Parathyroid adenoma (tissue), 2 donors: ENCODE results near the gene SIK3.

ENCODE experiments used
- H2AFZ ChIP-seq: fragments of 300-600 bp; sonication (generic); one replicate; pipeline ENCODE4 v1.7.0; 2017; ENCODE audit warnings: antibody characterized with exemption, mild to moderate bottlenecking
- H3K27ac ChIP-seq: fragments of 300-600 bp; sonication (generic); one replicate; pipeline ENCODE4 v1.7.0; 2017
- H3K27me3 ChIP-seq: fragments of 300-600 bp; sonication (generic); one replicate; pipeline ENCODE4 v1.7.0; 2017; ENCODE audit warnings: low read length; ENCODE audit not compliant: control insufficient read depth, insufficient read depth
- H3K36me3 ChIP-seq: fragments of 300-600 bp; sonication (generic); one replicate; pipeline ENCODE4 v1.7.0; 2017; ENCODE audit warnings: low read length; ENCODE audit not compliant: control insufficient read depth, insufficient read depth
- H3K4me1 ChIP-seq: fragments of 300-600 bp; sonication (generic); one replicate; pipeline ENCODE4 v1.7.0; 2017; ENCODE audit warnings: control low read depth
- H3K4me2 ChIP-seq: fragments of 300-600 bp; sonication (generic); one replicate; pipeline ENCODE4 v1.7.0; 2017; ENCODE audit warnings: low read length
- H3K4me3 ChIP-seq: fragments of 300-600 bp; sonication (generic); one replicate; pipeline ENCODE4 v1.7.0; 2017; ENCODE audit warnings: low read depth, low read length
- H3K79me2 ChIP-seq: fragments of 300-600 bp; sonication (generic); one replicate; pipeline ENCODE4 v1.7.0; 2017; ENCODE audit warnings: control low read depth
- H3K9ac ChIP-seq: fragments of 300-600 bp; sonication (generic); one replicate; pipeline ENCODE4 v1.7.0; 2017; ENCODE audit warnings: mild to moderate bottlenecking
- H3K9me3 ChIP-seq: fragments of 300-600 bp; sonication (generic); one replicate; pipeline ENCODE4 v1.7.0; 2017; ENCODE audit warnings: low read length; ENCODE audit not compliant: control insufficient read depth
- CTCF ChIP-seq: fragments of 300-600 bp; sonication (generic); IDR thresholded peaks from one replicate; pipeline ENCODE4 v1.7.0; 2017; ENCODE audit warnings: antibody characterized with exemption, mild to moderate bottlenecking
- donor health status: primary hyperparathyroidism.

SIK3 gene

GRCh38 chr11:116955548-116955947 lies 142.7 kb downstream of the SIK3 start:
- Histone ChIP-seq H3K9ac (no peak overlapping the region), H3K4me3 (no peak overlapping the region), H3K27ac (no peak overlapping the region), H3K27me3 (no peaks in the 10 kb centered on the region), H3K4me2 (no peak overlapping the region), H3K4me1 (no peaks in the 10 kb centered on the region), H2AFZ (no peak overlapping the region), H3K9me3 (no peaks in the 10 kb centered on the region), H3K79me2 (no peaks in the 10 kb centered on the region), H3K36me3 (no peaks in the 10 kb centered on the region)
- TF ChIP-seq CTCF, result no peak

DNA sequence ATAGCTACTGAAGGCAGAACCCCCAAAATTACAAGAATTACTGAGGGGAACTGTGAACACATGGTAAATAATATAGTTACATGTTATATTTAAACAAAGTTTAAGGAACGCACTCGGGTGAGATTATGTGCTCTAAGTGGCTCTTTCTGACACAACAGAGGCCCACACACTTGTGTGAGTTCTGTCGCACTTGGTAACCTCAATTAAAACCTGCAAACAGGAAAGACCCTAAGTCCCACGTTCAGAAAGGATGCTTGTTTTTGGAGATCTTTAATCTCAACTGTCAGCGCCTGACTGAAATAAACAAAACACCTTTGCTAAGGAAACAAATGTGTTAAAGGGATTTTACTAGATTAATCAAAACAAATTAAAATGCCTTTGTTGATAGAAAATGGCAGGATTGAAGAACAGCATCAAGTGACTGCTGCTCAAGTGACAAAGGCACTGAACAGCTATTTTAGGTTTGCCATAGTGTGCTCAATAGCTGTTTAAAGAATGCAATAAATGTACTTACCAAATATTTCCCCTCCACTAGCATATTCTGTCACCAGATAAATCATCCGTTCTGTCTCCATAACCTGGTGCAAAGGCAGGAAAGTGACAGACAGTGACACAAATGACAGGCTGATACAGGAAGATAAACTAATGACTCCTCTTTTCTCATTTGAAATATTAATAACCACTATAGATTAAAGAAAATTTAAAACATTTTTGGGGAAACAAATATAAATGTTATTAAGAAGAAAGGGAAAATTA lies 144.5 kb downstream of the SIK3 start:
- H3K27ac ChIP-seq, result no peak overlapping the region
- no peak overlapping the region for H2AFZ ChIP-seq
- no peak overlapping the region for H3K4me2 ChIP-seq
- H3K27me3 ChIP-seq, result no peaks in the 10 kb centered on the region
- TF ChIP-seq CTCF, result no peak
- H3K9me3 ChIP-seq, result no peaks in the 10 kb centered on the region
- H3K4me1 ChIP-seq, result no peaks in the 10 kb centered on the region
- no peak overlapping the region for H3K4me3 ChIP-seq
- H3K79me2 ChIP-seq, result no peaks in the 10 kb centered on the region
- H3K36me3 ChIP-seq, result no peaks in the 10 kb centered on the region
- no peak overlapping the region for H3K9ac ChIP-seq

DNA sequence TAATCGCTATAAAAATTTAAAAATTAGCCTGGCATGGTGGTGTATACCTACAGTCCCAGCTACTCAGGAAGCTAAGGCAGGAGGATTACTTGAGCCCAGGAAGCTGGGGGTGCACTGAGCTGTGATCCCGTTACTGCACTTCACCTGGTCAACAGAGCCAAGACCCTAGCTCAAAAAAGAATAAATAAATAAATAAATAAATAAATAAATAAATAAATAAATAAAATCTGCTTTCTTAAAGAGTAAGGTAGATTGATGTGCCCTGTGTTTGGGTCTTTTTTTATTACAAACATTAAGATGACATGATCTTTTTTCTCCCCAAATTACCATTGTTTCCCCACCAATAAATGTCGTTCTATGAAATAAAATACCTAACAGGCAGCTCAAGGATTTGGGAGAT lies 146.5 kb downstream of the SIK3 start:
- Histone ChIP-seq H2AFZ (no peak overlapping the region), H3K27ac (no peak overlapping the region), H3K79me2 (no peaks in the 10 kb centered on the region), H3K36me3 (no peaks in the 10 kb centered on the region), H3K9ac (no peak overlapping the region), H3K4me3 (no peak overlapping the region), H3K27me3 (no peaks in the 10 kb centered on the region), H3K4me2 (no peak overlapping the region), H3K4me1 (no peaks in the 10 kb centered on the region), H3K9me3 (no peaks in the 10 kb centered on the region)
- TF ChIP-seq CTCF, result no peak

DNA sequence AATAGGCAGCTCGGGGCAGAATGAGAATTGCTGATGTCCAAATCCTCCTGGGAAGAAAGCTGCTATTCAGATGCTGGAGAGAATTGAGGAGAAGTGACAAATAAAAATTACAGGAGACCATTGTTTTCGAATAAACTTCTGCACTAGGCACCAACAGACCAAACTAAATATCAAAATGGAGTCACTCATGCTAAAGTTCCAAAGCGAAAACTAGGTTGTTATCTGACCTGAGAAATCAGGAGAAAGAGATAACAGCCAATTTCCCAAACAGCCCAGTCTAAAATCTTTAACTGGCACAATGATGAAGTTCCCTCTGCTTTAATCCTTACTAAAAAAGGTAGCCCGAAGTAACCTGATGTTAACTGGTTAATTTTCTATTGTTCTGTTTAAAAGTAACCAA lies 148.0 kb downstream of the SIK3 start:
- no peak overlapping the region for H3K27ac ChIP-seq
- no peaks in the 10 kb centered on the region for H3K27me3 ChIP-seq
- no peak overlapping the region for H3K4me2 ChIP-seq
- H3K4me1 ChIP-seq, result no peaks in the 10 kb centered on the region
- H3K79me2 ChIP-seq, result no peaks in the 10 kb centered on the region
- H3K4me3 ChIP-seq, result no peak overlapping the region
- no peaks in the 10 kb centered on the region for H3K36me3 ChIP-seq
- no peak overlapping the region for H2AFZ ChIP-seq
- no peak for TF ChIP-seq CTCF
- H3K9ac ChIP-seq, result no peak overlapping the region
- no peaks in the 10 kb centered on the region for H3K9me3 ChIP-seq

- Histone ChIP-seq H3K9me3 (no peaks in the 10 kb centered on the region), H3K79me2 (no peaks in the 10 kb centered on the region), H3K27ac (no peak overlapping the region), H3K36me3 (no peaks in the 10 kb centered on the region), H3K9ac (no peak overlapping the region), H3K27me3 (no peaks in the 10 kb centered on the region), H2AFZ (no peak overlapping the region), H3K4me1 (no peaks in the 10 kb centered on the region), H3K4me2 (no peak overlapping the region), H3K4me3 (no peak overlapping the region)
- TF ChIP-seq CTCF, result no peak
Measured at GRCh38 chr11:116948391-116948790, 149.8 kb downstream of the SIK3 start.
